Measurements from ENCODE around the gene PPP1R3G. TPM values are rescaled to one million over a fixed set of nuclear protein-coding genes. Genes with fewer than 3 reads are reported as not detected.

The PPP1R3G gene
- total and polyA plus RNA-seq, 2 of the 13 experiments (the other 11 are each of a cell fraction or from before 2014, with no cell fraction given): 1.2 to 1.3 TPM

DNA sequence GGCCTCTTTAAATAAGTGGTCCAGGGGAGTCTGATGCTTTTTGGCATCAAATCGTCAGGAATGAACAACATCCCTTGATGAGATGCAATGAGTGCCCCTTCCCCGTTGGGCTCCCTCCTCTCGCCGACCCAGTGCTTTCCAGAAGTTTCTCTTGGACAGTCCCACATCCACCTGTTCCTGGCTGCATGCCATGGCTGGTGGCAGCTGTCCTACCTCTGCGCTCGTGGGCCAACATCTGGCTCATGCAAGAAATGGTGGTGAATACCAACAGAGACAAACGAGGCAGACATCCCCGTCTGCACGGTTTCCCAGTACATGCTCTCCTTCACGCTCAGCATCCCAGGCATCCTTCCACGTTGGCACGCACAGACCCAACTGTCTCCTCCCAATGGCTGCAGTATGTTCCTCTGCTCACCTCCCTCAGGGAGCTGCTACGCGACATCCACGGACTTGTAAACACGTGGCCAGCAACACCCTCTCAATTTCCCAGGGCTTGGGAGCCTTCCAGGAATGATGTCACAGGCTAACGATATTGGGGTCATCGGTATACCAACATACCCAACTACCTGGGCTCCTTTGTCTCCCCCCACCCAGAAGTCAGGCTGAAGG, 37.5 kb downstream of the PPP1R3G start:
- Histone ChIP-seq H3K9me3 (ENCODE audit: low read length) (no peaks in the 10 kb centered on the region), H2AFZ (ENCODE audit: low read length) (no peak overlapping the region), H3K36me3 (replicated peaks in 1 of 2; ENCODE audit: control insufficient read depth in 1 of 2, insufficient read depth in 2 of 2, low read length in 2 of 2) (no peaks in the 10 kb centered on the region; a peak in 1 of 5 replicates), H3K27ac (ENCODE audit: extremely low read length, insufficient read depth, low read length) (peak overlapping the region; percentile 37), H3K27me3 (ENCODE audit: control insufficient read depth in 1 of 2, insufficient read depth in 2 of 2, low read length in 2 of 2) (no peaks in the 10 kb centered on the region), H3K79me2 (ENCODE audit: insufficient read depth, low read length) (no peaks in the 10 kb centered on the region), H4K20me1 (ENCODE audit: insufficient read depth, low read length) (no peaks in the 10 kb centered on the region), H3K4me3 (replicated peaks in 1 of 3; ENCODE audit: insufficient read depth in 1 of 3, low read depth in 2 of 3, low read length in 3 of 3) (no peak overlapping the region), H3K4me1 (ENCODE audit: insufficient read depth, low read length) (peaks cover 69% of the 10 kb centered on the region), H3K9ac (ENCODE audit: insufficient read depth, low read depth, low read length) (no peak overlapping the region), H3K4me2 (ENCODE audit: low read depth, low read length) (no peak overlapping the region)
- FAIRE-seq (no peak), ATAC-seq (no peak), DNase-seq (ENCODE audit: low spot score) (no peak)
- POLR2A ChIA-PET: no interaction called here
- in situ Hi-C loops (cut with HindIII; ENCODE audit: extremely low pct_ligation_motif_present, low pct_unique_long_range_greater_than_20kb): no loop called here
- CTCF ChIA-PET (ENCODE audit: low intra/inter-chr PET ratio, low total read pairs): interaction anchor here (1.4 kb wide), 1 partner anchor 65 kb away, joined by 4 read pairs; no protein-coding TSS in a partner anchor
- no TSS peak for BruUV-seq (replicated peaks)
- intact Hi-C loops (cut with micrococcal nuclease; ENCODE audit: unreplicated experiment): no loop called here
- 97% methylated on average over 18 of the region's 18 CpGs for WGBS (ENCODE audit: low lambda C conversion rate)
- TF ChIP-seq HOXA5 (CRISPR knock-in tag; IDR thresholded peaks at IDR 0.05): no peak
- TF ChIP-seq, protein P1, sequence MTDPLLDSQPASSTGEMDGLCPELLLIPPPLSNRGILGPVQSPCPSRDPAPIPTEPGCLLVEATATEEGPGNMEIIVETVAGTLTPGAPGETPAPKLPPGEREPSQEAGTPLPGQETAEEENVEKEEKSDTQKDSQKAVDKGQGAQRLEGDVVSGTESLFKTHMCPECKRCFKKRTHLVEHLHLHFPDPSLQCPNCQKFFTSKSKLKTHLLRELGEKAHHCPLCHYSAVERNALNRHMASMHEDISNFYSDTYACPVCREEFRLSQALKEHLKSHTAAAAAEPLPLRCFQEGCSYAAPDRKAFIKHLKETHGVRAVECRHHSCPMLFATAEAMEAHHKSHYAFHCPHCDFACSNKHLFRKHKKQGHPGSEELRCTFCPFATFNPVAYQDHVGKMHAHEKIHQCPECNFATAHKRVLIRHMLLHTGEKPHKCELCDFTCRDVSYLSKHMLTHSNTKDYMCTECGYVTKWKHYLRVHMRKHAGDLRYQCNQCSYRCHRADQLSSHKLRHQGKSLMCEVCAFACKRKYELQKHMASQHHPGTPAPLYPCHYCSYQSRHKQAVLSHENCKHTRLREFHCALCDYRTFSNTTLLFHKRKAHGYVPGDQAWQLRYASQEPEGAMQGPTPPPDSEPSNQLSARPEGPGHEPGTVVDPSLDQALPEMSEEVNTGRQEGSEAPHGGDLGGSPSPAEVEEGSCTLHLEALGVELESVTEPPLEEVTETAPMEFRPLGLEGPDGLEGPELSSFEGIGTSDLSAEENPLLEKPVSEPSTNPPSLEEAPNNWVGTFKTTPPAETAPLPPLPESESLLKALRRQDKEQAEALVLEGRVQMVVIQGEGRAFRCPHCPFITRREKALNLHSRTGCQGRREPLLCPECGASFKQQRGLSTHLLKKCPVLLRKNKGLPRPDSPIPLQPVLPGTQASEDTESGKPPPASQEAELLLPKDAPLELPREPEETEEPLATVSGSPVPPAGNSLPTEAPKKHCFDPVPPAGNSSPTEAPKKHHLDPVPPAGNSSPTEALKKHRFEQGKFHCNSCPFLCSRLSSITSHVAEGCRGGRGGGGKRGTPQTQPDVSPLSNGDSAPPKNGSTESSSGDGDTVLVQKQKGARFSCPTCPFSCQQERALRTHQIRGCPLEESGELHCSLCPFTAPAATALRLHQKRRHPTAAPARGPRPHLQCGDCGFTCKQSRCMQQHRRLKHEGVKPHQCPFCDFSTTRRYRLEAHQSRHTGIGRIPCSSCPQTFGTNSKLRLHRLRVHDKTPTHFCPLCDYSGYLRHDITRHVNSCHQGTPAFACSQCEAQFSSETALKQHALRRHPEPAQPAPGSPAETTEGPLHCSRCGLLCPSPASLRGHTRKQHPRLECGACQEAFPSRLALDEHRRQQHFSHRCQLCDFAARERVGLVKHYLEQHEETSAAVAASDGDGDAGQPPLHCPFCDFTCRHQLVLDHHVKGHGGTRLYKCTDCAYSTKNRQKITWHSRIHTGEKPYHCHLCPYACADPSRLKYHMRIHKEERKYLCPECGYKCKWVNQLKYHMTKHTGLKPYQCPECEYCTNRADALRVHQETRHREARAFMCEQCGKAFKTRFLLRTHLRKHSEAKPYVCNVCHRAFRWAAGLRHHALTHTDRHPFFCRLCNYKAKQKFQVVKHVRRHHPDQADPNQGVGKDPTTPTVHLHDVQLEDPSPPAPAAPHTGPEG (CRISPR knock-in tag; IDR thresholded peaks at IDR 0.05): no peak
- no peak for TF ChIP-seq NKX3-1 (CRISPR knock-in tag; IDR thresholded peaks at IDR 0.05)
- no peak for TF ChIP-seq ZSCAN25 (CRISPR knock-in tag; IDR thresholded peaks at IDR 0.05)
- no peak for TF ChIP-seq ATRX (CRISPR knock-in tag; IDR thresholded peaks at IDR 0.05; ENCODE audit: borderline replicate concordance)
- TF ChIP-seq, protein P2, sequence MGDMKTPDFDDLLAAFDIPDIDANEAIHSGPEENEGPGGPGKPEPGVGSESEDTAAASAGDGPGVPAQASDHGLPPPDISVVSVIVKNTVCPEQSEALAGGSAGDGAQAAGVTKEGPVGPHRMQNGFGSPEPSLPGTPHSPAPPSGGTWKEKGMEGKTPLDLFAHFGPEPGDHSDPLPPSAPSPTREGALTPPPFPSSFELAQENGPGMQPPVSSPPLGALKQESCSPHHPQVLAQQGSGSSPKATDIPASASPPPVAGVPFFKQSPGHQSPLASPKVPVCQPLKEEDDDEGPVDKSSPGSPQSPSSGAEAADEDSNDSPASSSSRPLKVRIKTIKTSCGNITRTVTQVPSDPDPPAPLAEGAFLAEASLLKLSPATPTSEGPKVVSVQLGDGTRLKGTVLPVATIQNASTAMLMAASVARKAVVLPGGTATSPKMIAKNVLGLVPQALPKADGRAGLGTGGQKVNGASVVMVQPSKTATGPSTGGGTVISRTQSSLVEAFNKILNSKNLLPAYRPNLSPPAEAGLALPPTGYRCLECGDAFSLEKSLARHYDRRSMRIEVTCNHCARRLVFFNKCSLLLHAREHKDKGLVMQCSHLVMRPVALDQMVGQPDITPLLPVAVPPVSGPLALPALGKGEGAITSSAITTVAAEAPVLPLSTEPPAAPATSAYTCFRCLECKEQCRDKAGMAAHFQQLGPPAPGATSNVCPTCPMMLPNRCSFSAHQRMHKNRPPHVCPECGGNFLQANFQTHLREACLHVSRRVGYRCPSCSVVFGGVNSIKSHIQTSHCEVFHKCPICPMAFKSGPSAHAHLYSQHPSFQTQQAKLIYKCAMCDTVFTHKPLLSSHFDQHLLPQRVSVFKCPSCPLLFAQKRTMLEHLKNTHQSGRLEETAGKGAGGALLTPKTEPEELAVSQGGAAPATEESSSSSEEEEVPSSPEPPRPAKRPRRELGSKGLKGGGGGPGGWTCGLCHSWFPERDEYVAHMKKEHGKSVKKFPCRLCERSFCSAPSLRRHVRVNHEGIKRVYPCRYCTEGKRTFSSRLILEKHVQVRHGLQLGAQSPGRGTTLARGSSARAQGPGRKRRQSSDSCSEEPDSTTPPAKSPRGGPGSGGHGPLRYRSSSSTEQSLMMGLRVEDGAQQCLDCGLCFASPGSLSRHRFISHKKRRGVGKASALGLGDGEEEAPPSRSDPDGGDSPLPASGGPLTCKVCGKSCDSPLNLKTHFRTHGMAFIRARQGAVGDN (CRISPR knock-in tag; IDR thresholded peaks at IDR 0.05): peak; percentile 24; the same call in 1 of the 2 replicates
- TF ChIP-seq, protein P3, sequence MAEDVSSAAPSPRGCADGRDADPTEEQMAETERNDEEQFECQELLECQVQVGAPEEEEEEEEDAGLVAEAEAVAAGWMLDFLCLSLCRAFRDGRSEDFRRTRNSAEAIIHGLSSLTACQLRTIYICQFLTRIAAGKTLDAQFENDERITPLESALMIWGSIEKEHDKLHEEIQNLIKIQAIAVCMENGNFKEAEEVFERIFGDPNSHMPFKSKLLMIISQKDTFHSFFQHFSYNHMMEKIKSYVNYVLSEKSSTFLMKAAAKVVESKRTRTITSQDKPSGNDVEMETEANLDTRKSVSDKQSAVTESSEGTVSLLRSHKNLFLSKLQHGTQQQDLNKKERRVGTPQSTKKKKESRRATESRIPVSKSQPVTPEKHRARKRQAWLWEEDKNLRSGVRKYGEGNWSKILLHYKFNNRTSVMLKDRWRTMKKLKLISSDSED (CRISPR knock-in tag; IDR thresholded peaks at IDR 0.05): no peak
- TF ChIP-seq SMYD3 (CRISPR knock-in tag; IDR thresholded peaks at IDR 0.05): no peak
- TF ChIP-seq ZBTB38 (CRISPR knock-in tag; IDR thresholded peaks at IDR 0.05): peak; percentile 46; the same call in 1 of the 2 replicates
- no peak for TF ChIP-seq POLR2G (IDR thresholded peaks at IDR 0.05; ENCODE audit: low read depth, low read length)
- no peak for TF ChIP-seq ZNF543 (CRISPR knock-in tag; IDR thresholded peaks at IDR 0.05)
- TF ChIP-seq, protein P4, sequence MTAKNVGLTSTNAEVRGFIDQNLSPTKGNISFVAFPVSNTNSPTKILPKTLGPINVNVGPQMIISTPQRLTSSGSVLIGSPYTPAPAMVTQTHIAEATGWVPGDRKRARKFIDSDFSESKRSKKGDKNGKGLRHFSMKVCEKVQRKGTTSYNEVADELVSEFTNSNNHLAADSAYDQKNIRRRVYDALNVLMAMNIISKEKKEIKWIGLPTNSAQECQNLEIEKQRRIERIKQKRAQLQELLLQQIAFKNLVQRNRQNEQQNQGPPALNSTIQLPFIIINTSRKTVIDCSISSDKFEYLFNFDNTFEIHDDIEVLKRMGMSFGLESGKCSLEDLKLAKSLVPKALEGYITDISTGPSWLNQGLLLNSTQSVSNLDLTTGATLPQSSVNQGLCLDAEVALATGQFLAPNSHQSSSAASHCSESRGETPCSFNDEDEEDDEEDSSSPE (CRISPR knock-in tag; IDR thresholded peaks at IDR 0.05): no peak
